Measurements from ENCODE around the gene ROR2.

- TF ChIP-seq REST (IDR thresholded peaks at IDR 0.05; ENCODE audit: insufficient read depth in 1 of 2, low read depth in 2 of 2, low read length in 2 of 2) (no peak), POLR2AphosphoS5 (IDR thresholded peaks at IDR 0.05; ENCODE audit: low read depth, low read length) (no peak), TAF1 (IDR thresholded peaks at IDR 0.05; ENCODE audit: borderline replicate concordance, insufficient read depth, low read length) (no peak), SIN3A (IDR thresholded peaks at IDR 0.05; ENCODE audit: borderline replicate concordance, insufficient read depth, low read length) (no peak)
Measured at GRCh38 chr9:91734371-91734981, 215.6 kb downstream of the ROR2 start.
